AG09309 (cell line): Measurements from ENCODE around the gene COPG1.

ENCODE experiments used
- DNase-seq: peaks from one replicate; pipeline ENCODE4 v3.0.0-alpha.2; 2010; ENCODE audit warnings: low read depth
- H3K4me3 ChIP-seq: 2 replicates; pipeline ENCODE4 v1.5.1; 2011; ENCODE audit warnings: mild to moderate bottlenecking, low read depth, low read length, moderate library complexity; ENCODE audit not compliant: control insufficient read depth
- CTCF ChIP-seq: IDR thresholded peaks from 2 replicates; pipeline ENCODE4 v1.5.1; 2011; ENCODE audit warnings: mild to moderate bottlenecking, low read depth, low read length, inconsistent platforms; ENCODE audit not compliant: insufficient read depth, control insufficient read depth; ENCODE audit errors: missing control alignments

The COPG1 gene

GRCh38 chr3:129278439-129278965 lies 29.1 kb downstream of the COPG1 start, which contains the start of gene HMCES:
HMCES (plus strand) TSS chr3:129278870; CDS start chr3:129279733, 863 bp downstream.
- no peak for TF ChIP-seq CTCF
- no peak for DNase-seq
- peak within 1 kb of the TSS; percentile 77 for H3K4me3 ChIP-seq

GRCh38 chr3:129278966-129279906 lies 29.8 kb downstream of the COPG1 start:
- no peak for DNase-seq
- peak overlapping the region; percentile 77 for H3K4me3 ChIP-seq
- no peak for TF ChIP-seq CTCF

- DNase-seq, result no peak
- no peak overlapping the region for H3K4me3 ChIP-seq
- TF ChIP-seq CTCF, result no peak
Observed at GRCh38 chr3:129280183-129280582, 30.8 kb downstream of the COPG1 start.

- DNase-seq, result no peak
- H3K4me3 ChIP-seq, result no peak overlapping the region
- no peak for TF ChIP-seq CTCF
Observed at GRCh38 chr3:129281726-129282125, 32.3 kb downstream of the COPG1 start.

GRCh38 chr3:129282727-129283327 lies 33.4 kb downstream of the COPG1 start:
- peak; percentile 58 for DNase-seq
- peak; percentile 8 for TF ChIP-seq CTCF
- no peak overlapping the region for H3K4me3 ChIP-seq

- no peak overlapping the region for H3K4me3 ChIP-seq
- TF ChIP-seq CTCF, result no peak
- no peak for DNase-seq
Observed at GRCh38 chr3:129286081-129286480, 36.7 kb downstream of the COPG1 start.
